D721Med (cell line): Measurements from ENCODE around the gene ZFYVE28.

ENCODE experiments used
- DNase-seq: peaks from one replicate; pipeline ENCODE4 v3.0.0; 2011; ENCODE audit warnings: low spot score; ENCODE audit not compliant: insufficient read length
- FAIRE-seq: peaks from 2 replicates; lab custom pipeline; 2011; peaks lifted over from hg19 to GRCh38; lab: Jason Lieb, UNC
- TF ChIP-seq, protein P1 (sequence below): IDR thresholded peaks from 2 replicates; pipeline ENCODE4 v1.5.1; 2012; ENCODE audit warnings: mild to moderate bottlenecking, control low read depth; ENCODE audit not compliant: insufficient read depth; ENCODE audit errors: missing control alignments

ZFYVE28 gene

GRCh38 chr4:2259036-2259540 is 159.4 kb downstream of the ZFYVE28 start:
- no peak for DNase-seq
- no peak for FAIRE-seq
- TF ChIP-seq, protein P1, sequence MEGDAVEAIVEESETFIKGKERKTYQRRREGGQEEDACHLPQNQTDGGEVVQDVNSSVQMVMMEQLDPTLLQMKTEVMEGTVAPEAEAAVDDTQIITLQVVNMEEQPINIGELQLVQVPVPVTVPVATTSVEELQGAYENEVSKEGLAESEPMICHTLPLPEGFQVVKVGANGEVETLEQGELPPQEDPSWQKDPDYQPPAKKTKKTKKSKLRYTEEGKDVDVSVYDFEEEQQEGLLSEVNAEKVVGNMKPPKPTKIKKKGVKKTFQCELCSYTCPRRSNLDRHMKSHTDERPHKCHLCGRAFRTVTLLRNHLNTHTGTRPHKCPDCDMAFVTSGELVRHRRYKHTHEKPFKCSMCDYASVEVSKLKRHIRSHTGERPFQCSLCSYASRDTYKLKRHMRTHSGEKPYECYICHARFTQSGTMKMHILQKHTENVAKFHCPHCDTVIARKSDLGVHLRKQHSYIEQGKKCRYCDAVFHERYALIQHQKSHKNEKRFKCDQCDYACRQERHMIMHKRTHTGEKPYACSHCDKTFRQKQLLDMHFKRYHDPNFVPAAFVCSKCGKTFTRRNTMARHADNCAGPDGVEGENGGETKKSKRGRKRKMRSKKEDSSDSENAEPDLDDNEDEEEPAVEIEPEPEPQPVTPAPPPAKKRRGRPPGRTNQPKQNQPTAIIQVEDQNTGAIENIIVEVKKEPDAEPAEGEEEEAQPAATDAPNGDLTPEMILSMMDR = no peak

- no peak for DNase-seq
- no peak for FAIRE-seq
- TF ChIP-seq, protein P1 = no peak
These were observed 160.1 kb downstream of the ZFYVE28 start for GRCh38 chr4:2258091-2259035.

DNA sequence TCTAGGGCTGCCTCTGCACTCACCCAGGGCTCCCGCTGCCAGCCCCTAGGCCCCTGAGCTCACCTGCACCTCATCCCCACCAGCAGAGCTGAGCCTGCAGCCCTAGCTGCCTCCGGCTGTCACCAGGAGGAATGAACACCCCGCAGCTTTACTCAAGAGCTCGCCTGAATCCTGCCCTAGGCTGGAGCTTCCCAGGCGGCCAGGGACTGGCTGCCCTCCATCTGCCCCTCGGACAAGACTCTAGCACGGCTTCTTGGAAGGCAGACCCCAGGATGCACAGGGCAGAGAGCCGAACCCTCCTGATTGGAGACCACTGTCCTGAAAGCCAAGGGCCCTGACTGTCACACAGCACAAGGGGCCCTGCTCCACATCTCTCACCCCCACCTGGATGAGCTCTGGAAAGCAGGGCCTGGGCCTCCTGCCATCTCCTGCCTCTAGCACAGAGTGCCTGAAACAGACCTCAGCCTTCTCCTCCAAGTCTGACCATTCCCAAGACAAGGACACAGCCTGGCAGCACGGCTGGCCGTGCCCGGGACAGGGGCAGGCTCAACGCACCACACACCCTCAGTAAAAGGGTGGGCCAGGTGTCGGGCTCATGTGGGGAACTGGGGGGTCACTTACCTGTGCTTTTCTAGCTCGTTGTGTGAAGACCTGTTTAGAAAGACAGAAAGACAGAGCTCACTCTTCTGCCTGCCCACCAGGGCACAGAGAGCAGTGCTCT is 160.9 kb downstream of the ZFYVE28 start:
- TF ChIP-seq, protein P1 = no peak
- DNase-seq (peak; percentile 0), FAIRE-seq (no peak)

DNA sequence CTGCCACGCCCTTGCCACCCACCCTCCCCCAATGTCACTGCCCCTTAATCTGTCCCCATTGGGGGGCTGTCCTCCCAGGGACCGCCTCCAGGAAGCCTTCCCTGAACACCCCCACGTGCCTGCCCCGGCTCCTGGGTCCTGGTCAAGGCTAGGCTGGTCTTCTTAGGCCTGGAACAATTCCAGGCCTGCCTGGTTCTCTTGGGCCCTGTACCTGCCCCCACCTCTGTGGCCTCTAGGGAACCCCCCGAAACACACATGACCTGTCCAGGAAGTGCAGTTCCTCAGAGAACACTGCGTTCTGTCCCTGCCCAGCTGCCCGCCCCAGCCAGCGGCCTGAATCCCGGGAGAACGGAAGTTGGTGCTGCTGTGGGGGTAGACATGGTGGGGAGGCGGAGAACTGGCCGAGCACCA is 161.7 kb downstream of the ZFYVE28 start:
- no peak for DNase-seq
- TF ChIP-seq, protein P1 = no peak
- no peak for FAIRE-seq

DNA sequence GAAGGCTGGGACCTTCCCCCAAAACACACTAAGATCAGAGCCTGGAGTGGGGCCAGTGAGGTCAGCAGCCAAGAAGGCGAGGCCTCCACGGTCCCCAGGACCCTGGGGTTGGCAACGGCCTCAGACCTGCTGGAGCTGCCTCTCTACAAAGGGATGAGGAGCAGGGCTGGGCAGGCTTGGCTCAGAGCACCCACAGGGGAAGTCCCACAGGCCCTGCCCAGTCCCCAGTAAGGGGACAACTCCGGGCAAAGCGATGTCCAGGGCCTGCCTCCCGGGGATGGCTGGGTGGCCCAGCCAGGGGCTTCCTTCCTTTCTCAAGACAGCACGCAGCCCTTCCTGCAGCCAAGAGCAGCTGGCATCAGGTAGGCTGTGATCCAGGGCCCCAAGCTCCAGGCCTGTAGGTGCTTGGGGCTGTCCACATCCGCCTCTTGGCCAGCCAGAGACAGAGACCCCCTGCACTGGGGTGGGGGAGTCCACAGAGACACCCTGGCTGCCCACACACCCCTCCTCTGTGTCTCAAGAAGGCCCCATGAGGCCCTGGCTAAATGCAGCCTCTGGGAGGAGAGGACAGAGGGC is 162.2 kb downstream of the ZFYVE28 start:
- TF ChIP-seq, protein P1 = no peak
- FAIRE-seq = no peak
- DNase-seq = peak; percentile 2

- DNase-seq (peak; percentile 1), FAIRE-seq (no peak)
- TF ChIP-seq, protein P1 = no peak
These were observed 162.8 kb downstream of the ZFYVE28 start for GRCh38 chr4:2255501-2256155.
